Measurements from ENCODE around the gene MED12L. TPM values are rescaled to one million over a fixed set of nuclear protein-coding genes. Genes with fewer than 3 reads are reported as not detected.
"Not testable (repeated sequence)": the region's sequence is repeated elsewhere in the genome, so short reads cannot be mapped to it uniquely, and the experiment has no call there.

The MED12L gene
- total RNA-seq, 1 experiment from 2014 or later = not detected

DNA sequence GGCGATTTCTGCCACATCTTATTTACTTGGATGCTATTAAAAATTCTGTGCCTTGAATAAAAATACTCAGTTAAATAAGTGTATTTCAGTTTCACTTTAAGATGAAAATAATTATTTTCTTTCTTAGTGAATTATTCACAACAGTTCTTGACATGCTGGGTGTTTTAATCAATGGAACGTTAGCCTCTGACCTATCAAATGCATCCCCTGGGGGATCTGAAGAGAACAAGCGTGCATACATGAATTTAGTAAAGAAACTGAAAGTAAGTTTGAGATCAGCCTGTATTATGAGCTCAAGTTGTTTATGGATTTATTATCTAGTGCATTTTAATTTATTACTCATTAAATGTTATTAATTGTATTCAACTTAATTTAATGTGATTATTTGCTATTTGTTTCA is 298.5 kb downstream of the MED12L start:
- no peak overlapping the region for H3K27ac ChIP-seq
- no peaks in the 10 kb centered on the region for H3K9me3 ChIP-seq (replicated peaks)
- H3K4me1 ChIP-seq = no peaks in the 10 kb centered on the region
- DNase-seq = no peak
- H3K4me3 ChIP-seq = no peak overlapping the region
- no peaks in the 10 kb centered on the region for H3K27me3 ChIP-seq
- no peaks in the 10 kb centered on the region for H3K36me3 ChIP-seq

DNA sequence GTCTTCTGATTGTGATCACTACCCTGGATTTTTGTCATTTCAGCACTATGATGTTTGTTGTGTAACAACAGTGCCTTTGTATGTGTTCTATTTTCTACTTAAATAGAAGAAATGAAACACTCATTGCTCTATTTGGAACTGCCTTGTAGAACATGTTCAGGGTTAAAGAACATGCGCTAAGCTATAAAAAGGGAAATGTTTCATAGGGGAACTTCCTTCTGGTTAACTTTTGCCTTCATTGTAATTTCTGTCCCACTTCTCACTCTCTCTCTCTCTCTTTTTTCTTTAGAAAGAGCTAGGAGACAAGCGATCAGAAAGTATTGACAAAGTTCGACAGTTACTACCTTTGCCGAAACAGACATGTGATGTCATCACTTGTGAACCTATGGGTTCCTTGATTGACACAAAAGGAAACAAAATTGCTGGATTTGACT is 299.3 kb downstream of the MED12L start, which contains the start of gene P2RY12:
Gene P2RY12 (minus strand): TSS at position 13 of the 434 bp plus-strand sequence. CDS start 45,908 bp downstream, outside the sequence.
- Histone ChIP-seq H3K4me1 (no peaks in the 10 kb centered on the region), H3K27me3 (no peaks in the 10 kb centered on the region), H3K27ac (no peak within 1 kb of the TSS), H3K4me3 (no peak within 1 kb of the TSS), H3K9me3 (replicated peaks) (no peaks in the 10 kb centered on the region), H3K36me3 (no peaks in the 10 kb centered on the region)
- no peak for DNase-seq

DNA sequence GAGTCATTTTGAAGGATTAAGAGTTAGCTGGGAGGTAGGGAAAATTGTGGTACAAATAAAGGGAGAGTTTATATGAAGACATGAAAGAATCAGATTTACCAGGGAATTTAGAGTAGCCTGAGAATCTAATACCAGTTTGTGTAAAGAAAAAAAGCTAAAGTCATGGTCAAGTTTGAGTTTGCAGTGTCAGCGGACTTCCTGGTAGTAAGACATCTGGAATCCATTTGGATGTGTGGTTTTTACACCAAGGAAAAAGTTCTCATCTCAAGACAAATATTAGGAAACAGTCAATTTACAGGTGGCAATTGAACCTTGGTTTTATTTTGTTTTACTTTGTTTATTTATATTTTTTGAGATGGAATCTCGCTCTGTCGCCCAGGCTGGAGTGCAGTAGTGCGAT is 300.6 kb downstream of the MED12L start:
- Histone ChIP-seq H3K4me1 (no peaks in the 10 kb centered on the region), H3K4me3 (no peak overlapping the region), H3K27me3 (no peaks in the 10 kb centered on the region), H3K36me3 (no peaks in the 10 kb centered on the region), H3K27ac (no peak overlapping the region), H3K9me3 (replicated peaks) (no peaks in the 10 kb centered on the region)
- no peak for DNase-seq

DNA sequence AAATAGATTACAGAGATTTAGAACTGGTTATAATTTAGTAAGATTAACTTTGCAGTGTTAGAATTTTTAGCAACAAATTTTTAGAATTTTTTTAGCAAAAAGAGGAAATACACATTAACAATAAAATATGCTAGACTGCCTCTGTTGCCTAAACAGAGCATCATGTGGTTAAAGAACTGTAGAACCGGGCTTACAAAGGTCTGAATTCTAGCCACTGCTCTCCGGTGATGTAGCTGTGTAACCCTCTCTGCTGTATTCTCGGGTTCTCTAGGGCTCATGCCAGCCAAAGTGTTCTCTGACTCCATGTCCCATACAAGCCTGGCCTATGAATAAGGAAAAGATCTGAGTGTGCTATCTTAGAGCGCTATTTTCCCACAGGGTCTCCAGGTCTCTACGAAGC is 302.0 kb downstream of the MED12L start:
- Histone ChIP-seq H3K27ac (no peak overlapping the region), H3K27me3 (no peaks in the 10 kb centered on the region), H3K9me3 (replicated peaks) (no peaks in the 10 kb centered on the region), H3K4me1 (no peaks in the 10 kb centered on the region), H3K36me3 (no peaks in the 10 kb centered on the region), H3K4me3 (no peak overlapping the region)
- no peak for DNase-seq

DNA sequence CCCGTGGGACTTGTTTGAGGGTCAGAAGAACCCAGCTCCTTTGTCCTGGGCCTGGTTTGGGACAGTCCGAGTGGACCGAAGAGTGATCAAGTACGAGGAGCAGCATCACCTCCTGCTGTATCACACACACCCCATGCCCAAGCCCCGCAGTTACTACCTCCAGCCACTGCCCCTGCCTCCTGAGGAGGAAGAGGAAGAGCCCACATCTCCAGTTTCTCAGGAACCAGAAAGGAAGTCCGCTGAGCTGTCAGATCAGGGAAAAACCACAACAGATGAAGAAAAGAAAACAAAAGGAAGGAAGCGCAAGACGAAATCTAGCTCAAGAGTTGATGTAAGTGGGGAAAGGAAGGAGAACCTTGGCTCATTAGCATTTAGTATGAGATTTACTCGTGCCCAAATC is 302.4 kb downstream of the MED12L start:
- Histone ChIP-seq H3K4me1 (no peaks in the 10 kb centered on the region), H3K4me3 (no peak overlapping the region), H3K36me3 (no peaks in the 10 kb centered on the region), H3K27ac (no peak overlapping the region), H3K9me3 (replicated peaks) (no peaks in the 10 kb centered on the region), H3K27me3 (no peaks in the 10 kb centered on the region)
- no peak for DNase-seq

DNA sequence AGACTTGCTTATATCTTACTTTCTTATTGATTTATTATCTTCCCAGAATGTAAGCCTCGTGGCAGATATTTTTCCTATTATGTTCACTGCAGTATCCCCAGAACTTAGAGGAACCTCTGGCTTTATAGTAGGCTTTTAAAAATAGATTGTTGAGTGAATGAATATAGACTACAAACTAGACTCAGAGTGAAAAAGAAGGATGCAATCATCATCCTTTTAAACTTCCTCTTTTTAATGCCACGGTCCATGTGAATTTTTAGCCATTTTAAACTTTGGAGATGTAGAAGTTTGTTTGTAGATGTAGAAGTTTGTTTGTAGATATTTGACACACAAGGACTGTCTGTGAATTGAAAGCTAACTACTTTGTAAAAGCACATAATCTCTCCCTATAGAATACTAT is 306.3 kb downstream of the MED12L start:
- Histone ChIP-seq H3K4me3 (no peak overlapping the region), H3K36me3 (no peaks in the 10 kb centered on the region), H3K4me1 (no peaks in the 10 kb centered on the region), H3K9me3 (replicated peaks) (no peaks in the 10 kb centered on the region), H3K27me3 (no peaks in the 10 kb centered on the region), H3K27ac (no peak overlapping the region)
- no peak for DNase-seq

DNA sequence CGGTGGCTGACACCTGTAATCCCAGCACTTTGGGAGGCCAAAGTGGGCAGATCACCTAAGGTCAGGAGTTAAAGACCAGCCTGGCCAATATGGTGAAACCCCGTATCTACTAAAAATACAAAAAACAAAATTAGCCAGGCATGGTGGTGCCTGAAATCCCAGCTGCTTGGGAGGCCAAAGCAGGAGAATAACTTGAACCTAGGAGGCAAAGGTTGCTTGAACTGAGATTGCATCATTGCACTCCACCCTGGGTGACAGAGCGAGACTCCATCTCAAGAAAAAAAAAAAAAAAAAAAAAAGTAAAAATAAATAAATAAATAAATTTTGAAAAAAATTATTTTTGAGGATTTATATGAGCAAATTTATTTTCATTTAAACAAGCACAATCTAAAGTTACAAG is 306.7 kb downstream of the MED12L start:
- H3K27ac ChIP-seq; H3K27me3 ChIP-seq; H3K4me3 ChIP-seq; H3K4me1 ChIP-seq; H3K9me3 ChIP-seq (replicated peaks); DNase-seq; H3K36me3 ChIP-seq: not testable (repeated sequence)

DNA sequence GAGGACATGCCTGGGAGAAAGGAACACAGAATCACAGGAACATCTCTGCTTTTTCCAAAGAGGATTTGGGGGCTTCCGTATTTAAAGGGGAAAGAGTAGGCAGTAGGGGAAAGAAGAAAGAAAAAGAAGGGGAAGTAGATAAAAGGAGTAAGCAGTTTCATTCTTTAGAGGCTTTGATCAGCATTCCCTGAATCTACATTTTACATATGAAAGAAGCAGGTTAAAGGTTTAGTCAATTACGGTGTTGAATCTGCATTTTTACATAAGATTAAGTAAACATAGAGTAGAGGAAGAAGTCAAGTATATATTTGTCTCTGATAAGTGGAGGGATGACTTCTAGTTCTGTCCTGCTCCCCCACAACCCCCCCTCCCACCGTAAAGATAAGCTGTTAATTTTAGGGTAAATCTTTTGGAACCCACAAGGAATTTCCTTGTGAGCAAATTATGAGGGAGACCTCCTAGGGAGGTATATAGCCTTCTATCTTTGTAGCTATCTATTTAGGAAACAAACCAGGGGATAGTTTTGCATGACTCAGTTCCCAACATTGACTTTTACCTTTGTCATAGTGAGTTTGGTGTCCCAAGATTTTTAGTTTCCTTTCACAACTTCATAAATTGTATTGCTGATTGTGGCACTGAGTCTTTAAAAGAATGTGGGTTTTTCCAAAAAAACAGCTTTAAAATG is 307.8 kb downstream of the MED12L start:
- Histone ChIP-seq H3K36me3 (no peaks in the 10 kb centered on the region), H3K9me3 (replicated peaks) (no peaks in the 10 kb centered on the region), H3K27me3 (no peaks in the 10 kb centered on the region), H3K4me3 (no peak overlapping the region), H3K27ac (no peak overlapping the region), H3K4me1 (no peaks in the 10 kb centered on the region)
- no peak for DNase-seq

DNA sequence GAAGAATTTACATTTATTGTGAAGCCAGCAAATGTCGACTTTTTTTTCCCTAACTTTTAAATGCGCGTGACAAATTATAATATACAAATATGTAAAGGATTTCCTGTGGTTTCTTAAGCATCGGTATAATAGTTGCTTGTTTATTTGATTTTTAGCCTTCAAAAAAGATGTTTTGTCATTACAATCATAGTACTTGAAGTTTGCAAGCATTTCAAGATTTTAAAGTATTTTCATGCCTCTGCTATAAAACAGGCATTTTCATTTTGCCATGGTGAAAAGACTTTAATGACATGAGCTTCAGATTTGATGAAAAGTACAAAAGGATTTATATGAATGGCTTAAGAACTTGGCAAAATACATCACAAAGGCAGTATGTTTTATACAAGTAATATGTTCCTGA is 308.5 kb downstream of the MED12L start:
- Histone ChIP-seq H3K36me3 (no peaks in the 10 kb centered on the region), H3K27ac (no peak overlapping the region), H3K27me3 (no peaks in the 10 kb centered on the region), H3K9me3 (replicated peaks) (no peaks in the 10 kb centered on the region), H3K4me1 (no peaks in the 10 kb centered on the region), H3K4me3 (no peak overlapping the region)
- no peak for DNase-seq

DNA sequence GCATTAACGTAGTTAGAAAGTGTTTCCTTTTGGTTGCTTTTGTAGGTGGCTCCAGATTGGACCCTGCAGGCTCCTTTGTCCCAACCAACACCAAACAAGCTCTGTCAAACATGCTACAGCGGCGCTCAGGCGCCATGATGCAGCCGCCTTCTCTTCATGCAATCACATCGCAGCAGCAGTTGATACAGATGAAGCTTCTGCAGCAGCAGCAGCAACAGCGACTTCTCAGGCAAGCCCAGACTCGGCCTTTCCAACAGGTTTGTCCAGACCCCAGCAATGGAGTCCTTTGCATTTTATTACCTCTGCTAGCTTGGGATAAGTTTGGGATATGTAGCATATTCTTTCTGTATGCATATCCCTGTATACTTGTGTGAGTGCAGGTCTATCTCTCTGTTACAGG is 309.1 kb downstream of the MED12L start:
- no peaks in the 10 kb centered on the region for H3K36me3 ChIP-seq
- no peaks in the 10 kb centered on the region for H3K4me1 ChIP-seq
- H3K9me3 ChIP-seq (replicated peaks) = no peaks in the 10 kb centered on the region
- H3K4me3 ChIP-seq = no peak overlapping the region
- no peak for DNase-seq
- H3K27ac ChIP-seq = no peak overlapping the region
- H3K27me3 ChIP-seq = no peaks in the 10 kb centered on the region

DNA sequence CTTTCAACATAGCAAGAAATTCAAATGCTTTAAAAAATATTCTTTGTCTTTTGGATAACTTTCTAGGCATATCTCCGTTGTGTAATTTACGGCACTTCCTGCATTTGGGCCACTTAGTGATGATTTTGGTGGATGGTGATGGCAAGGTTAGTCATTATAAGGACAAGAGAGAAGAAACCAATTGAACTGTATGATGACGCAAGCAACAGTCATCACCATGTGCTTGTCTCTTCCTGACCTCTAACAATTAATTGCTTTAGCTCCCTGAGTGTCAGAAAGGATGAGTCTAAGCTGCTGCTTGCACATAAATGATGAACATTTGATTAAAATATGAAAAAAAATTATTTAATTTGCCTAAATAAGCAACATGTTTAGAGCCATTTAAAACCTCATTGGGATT is 310.3 kb downstream of the MED12L start:
- Histone ChIP-seq H3K9me3 (replicated peaks) (no peaks in the 10 kb centered on the region), H3K36me3 (no peaks in the 10 kb centered on the region), H3K4me1 (no peaks in the 10 kb centered on the region), H3K27ac (no peak overlapping the region), H3K4me3 (no peak overlapping the region), H3K27me3 (no peaks in the 10 kb centered on the region)
- no peak for DNase-seq

DNA sequence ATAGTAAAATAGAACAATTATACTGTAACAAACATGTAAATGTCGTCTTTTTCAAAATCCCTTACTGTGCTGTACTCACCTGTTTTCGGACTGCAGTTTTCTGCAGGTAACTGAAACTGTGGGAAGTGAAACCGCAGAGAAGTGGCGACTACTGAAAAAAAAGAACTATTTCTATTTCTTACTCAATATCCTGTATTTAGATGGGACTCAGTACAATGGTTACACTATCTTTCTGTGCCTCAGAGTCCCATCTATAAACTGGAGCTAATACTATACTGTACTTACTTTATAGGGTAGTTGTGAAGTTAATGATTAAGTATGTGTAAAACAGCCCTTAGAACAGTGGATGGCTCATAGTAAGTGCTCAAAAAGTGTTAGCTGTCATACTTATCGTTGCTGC is 313.4 kb downstream of the MED12L start:
- no peak overlapping the region for H3K27ac ChIP-seq
- no peaks in the 10 kb centered on the region for H3K27me3 ChIP-seq
- no peaks in the 10 kb centered on the region for H3K36me3 ChIP-seq
- no peak overlapping the region for H3K4me3 ChIP-seq
- no peaks in the 10 kb centered on the region for H3K4me1 ChIP-seq
- no peak for DNase-seq
- no peaks in the 10 kb centered on the region for H3K9me3 ChIP-seq (replicated peaks)

DNA sequence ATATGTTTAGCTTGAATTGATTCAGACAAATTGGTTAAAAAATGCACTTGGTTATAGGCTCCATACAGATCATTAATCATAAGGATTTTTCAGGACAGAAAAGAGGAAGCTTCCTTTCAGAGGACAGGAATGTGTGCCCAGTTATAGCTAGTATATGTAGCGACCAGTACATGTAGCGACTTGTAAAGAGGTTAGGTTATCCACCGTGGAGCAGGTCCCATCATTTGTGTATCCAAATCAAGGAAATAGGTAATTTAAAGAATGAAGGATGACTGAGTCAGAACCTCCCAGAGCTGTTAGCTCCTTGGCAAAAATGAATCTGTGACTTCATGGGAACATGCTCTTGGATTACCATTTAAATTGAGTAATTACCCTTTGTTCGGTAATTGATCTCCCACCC is 314.9 kb downstream of the MED12L start:
- Histone ChIP-seq H3K4me3 (no peak overlapping the region), H3K4me1 (no peaks in the 10 kb centered on the region; the same call in 1 of the 2 replicates), H3K9me3 (replicated peaks) (no peaks in the 10 kb centered on the region), H3K27me3 (no peaks in the 10 kb centered on the region), H3K27ac (no peak overlapping the region), H3K36me3 (no peaks in the 10 kb centered on the region)
- DNase-seq = no peak

DNA sequence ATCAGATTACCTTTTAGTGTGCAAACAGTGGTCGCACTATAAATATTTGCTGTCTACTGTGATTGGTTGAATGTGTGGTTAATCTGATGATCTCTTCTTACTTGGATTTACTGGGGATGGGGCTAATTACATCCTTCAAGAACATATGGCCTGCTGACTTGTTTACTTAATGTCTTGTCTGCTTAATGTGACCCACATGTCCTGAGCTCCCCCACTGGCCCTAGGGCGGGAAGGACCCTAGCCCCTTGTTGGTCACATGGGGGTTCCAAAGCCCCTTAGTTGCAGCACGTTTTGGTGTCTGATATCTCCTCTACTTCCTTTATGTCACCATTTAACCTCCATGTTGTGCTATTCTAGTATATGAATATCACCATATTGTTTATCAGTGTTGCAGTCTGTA is 316.9 kb downstream of the MED12L start:
- DNase-seq = no peak
- H3K27ac ChIP-seq = no peak overlapping the region
- H3K4me1 ChIP-seq = no peaks in the 10 kb centered on the region; the same call in 1 of the 2 replicates
- H3K9me3 ChIP-seq (replicated peaks) = no peaks in the 10 kb centered on the region
- no peak overlapping the region for H3K4me3 ChIP-seq
- no peaks in the 10 kb centered on the region for H3K27me3 ChIP-seq
- no peaks in the 10 kb centered on the region for H3K36me3 ChIP-seq

DNA sequence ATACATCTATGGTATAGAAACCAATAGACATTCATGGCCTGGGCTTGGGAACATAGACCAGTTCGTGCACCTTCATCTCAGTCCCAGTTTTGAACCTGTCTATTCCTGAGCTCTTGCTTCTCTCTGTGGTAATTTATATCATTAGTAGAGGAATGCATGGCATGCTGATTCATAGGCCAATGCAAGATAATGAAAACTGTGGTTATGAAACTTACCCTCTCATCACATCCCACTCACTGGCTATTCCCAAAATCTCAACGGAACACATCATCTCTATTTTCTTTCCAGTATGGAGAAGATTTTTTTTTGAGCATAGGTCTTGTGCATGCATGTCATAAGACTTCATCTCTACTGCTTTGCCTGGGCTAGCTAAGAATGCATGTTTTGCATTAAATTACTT is 317.8 kb downstream of the MED12L start:
- Histone ChIP-seq H3K9me3 (replicated peaks) (no peaks in the 10 kb centered on the region), H3K4me1 (no peaks in the 10 kb centered on the region; the same call in 1 of the 2 replicates), H3K27me3 (no peaks in the 10 kb centered on the region), H3K36me3 (no peaks in the 10 kb centered on the region), H3K4me3 (no peak overlapping the region), H3K27ac (no peak overlapping the region)
- no peak for DNase-seq

DNA sequence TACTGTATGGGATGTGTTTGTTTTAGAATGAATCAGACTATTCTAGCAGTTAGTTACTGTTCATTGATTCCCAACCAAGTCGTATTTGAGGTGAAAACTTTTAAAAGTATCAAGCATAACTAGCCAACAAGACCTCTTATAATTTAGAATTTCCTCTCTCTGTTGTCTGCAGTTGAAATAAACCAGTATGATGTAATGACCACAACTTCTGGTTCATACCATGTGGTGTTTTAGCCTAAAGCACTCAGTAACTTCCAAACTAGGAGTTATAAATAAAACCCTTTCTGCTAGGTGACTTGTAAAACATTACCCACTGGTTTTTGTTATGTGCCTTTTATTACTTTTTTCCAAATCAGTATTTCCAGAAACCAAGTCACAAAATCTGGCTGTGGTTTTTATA is 318.9 kb downstream of the MED12L start:
- no peak for DNase-seq
- Histone ChIP-seq H3K9me3 (replicated peaks) (no peaks in the 10 kb centered on the region), H3K4me1 (no peaks in the 10 kb centered on the region; the same call in 1 of the 2 replicates), H3K27me3 (no peaks in the 10 kb centered on the region), H3K4me3 (no peak overlapping the region), H3K27ac (no peak overlapping the region), H3K36me3 (no peaks in the 10 kb centered on the region)
